Type B pancreatic cell (in vitro differentiated cells): ENCODE data around the gene CHPT1. TPM values are rescaled to one million over a fixed set of nuclear protein-coding genes. Genes with fewer than 3 reads are reported as not detected.
"Not testable (repeated sequence)": the region's sequence is repeated elsewhere in the genome, so short reads cannot be mapped to it uniquely, and the experiment has no call there.

Experiments
- DNase-seq: peaks from one replicate; pipeline ENCODE4 v3.0.0; 2021; ENCODE audit warnings: mixed read lengths; ENCODE audit not compliant: unreplicated experiment; ENCODE audit errors: extremely low spot score
- H3K27ac Mint-ChIP-seq: 2 replicates; pipeline ENCODE4 v1.8.0; 2021; ENCODE audit warnings: mild to moderate bottlenecking, mixed read lengths
- H3K27me3 Mint-ChIP-seq: 2 replicates; pipeline ENCODE4 v1.8.0; 2021; ENCODE audit warnings: mixed read lengths
- H3K36me3 Mint-ChIP-seq: 2 replicates; pipeline ENCODE4 v1.8.0; 2021; ENCODE audit warnings: mixed read lengths
- H3K4me1 Mint-ChIP-seq: one replicate; pipeline ENCODE4 v1.8.0; 2021; ENCODE audit warnings: mixed read lengths; ENCODE audit not compliant: unreplicated experiment
- H3K4me3 Mint-ChIP-seq: 2 replicates; pipeline ENCODE4 v1.8.0; 2021; ENCODE audit warnings: mild to moderate bottlenecking, mixed read lengths
- H3K9me3 Mint-ChIP-seq: 2 replicates; pipeline ENCODE4 v1.8.0; 2021; ENCODE audit warnings: mixed read lengths
- CTCF ChIP-seq: fragments of 200-600 bp; sonication (generic); conservative IDR thresholded peaks from 2 replicates; pipeline ENCODE4 v1.5.0; 2021; ENCODE audit warnings: antibody characterized with exemption, mild to moderate bottlenecking
- total RNA-seq: library from RNA; stranded (reverse); gene quantifications from 2 replicates; pipeline ENCODE4 v1.2.1, GENCODE V29; 2021; ENCODE audit warnings: low replicate concordance

CHPT1 gene
- total RNA-seq, 1 donor from 2014 or later, result 35.2 TPM

GRCh38 chr12:101675555-101675954 lies 21.9 kb upstream of the CHPT1 start:
- H3K36me3 Mint-ChIP-seq, result no peaks in the 10 kb centered on the region
- no peak overlapping the region for H3K27ac Mint-ChIP-seq
- no peak overlapping the region for H3K4me3 Mint-ChIP-seq

GRCh38 chr12:101676497-101676896 lies 20.9 kb upstream of the CHPT1 start:
- not testable (repeated sequence) for H3K27me3 Mint-ChIP-seq, H3K36me3 Mint-ChIP-seq, H3K4me3 Mint-ChIP-seq, DNase-seq, H3K9me3 Mint-ChIP-seq, H3K4me1 Mint-ChIP-seq, H3K27ac Mint-ChIP-seq

More at GRCh38 chr12:101675555-101675954, 21.9 kb upstream of the CHPT1 start:
- no peak for TF ChIP-seq CTCF
- peaks cover under 1% of the 10 kb centered on the region for H3K4me1 Mint-ChIP-seq
- no peak for DNase-seq
- H3K9me3 Mint-ChIP-seq, result no peaks in the 10 kb centered on the region
- peaks cover 5% of the 10 kb centered on the region for H3K27me3 Mint-ChIP-seq

GRCh38 chr12:101678081-101678480 lies 19.4 kb upstream of the CHPT1 start:
- Mint-ChIP-seq H3K9me3 (no peaks in the 10 kb centered on the region), H3K36me3 (no peaks in the 10 kb centered on the region), H3K27me3 (peaks cover 5% of the 10 kb centered on the region), H3K27ac (no peak overlapping the region), H3K4me1 (no peaks in the 10 kb centered on the region), H3K4me3 (no peak overlapping the region)
- no peak for TF ChIP-seq CTCF
- DNase-seq, result no peak

- no peak for DNase-seq
- Mint-ChIP-seq H3K4me3 (no peak overlapping the region), H3K36me3 (no peaks in the 10 kb centered on the region), H3K27me3 (peaks cover 5% of the 10 kb centered on the region), H3K4me1 (no peaks in the 10 kb centered on the region), H3K9me3 (no peaks in the 10 kb centered on the region), H3K27ac (no peak overlapping the region)
- no peak for TF ChIP-seq CTCF
Observed at GRCh38 chr12:101680240-101680639, 17.2 kb upstream of the CHPT1 start.

GRCh38 chr12:101680647-101681046 lies 16.8 kb upstream of the CHPT1 start:
- Mint-ChIP-seq H3K9me3 (no peaks in the 10 kb centered on the region), H3K27me3 (peaks cover 5% of the 10 kb centered on the region), H3K4me1 (no peaks in the 10 kb centered on the region), H3K36me3 (no peaks in the 10 kb centered on the region), H3K27ac (no peak overlapping the region), H3K4me3 (no peak overlapping the region)
- no peak for TF ChIP-seq CTCF
- no peak for DNase-seq

- H3K27ac Mint-ChIP-seq, H3K36me3 Mint-ChIP-seq, H3K9me3 Mint-ChIP-seq, DNase-seq, H3K4me1 Mint-ChIP-seq, H3K27me3 Mint-ChIP-seq, H3K4me3 Mint-ChIP-seq: not testable (repeated sequence)
Observed at GRCh38 chr12:101681627-101682026, 15.8 kb upstream of the CHPT1 start.

GRCh38 chr12:101685092-101685491 lies 12.3 kb upstream of the CHPT1 start:
- DNase-seq, result no peak
- no peak overlapping the region for H3K27ac Mint-ChIP-seq
- peaks cover 5% of the 10 kb centered on the region for H3K27me3 Mint-ChIP-seq
- no peak for TF ChIP-seq CTCF
- peaks cover 4% of the 10 kb centered on the region for H3K4me1 Mint-ChIP-seq
- H3K4me3 Mint-ChIP-seq, result no peak overlapping the region
- H3K36me3 Mint-ChIP-seq, result no peaks in the 10 kb centered on the region
- H3K9me3 Mint-ChIP-seq, result no peaks in the 10 kb centered on the region
